Stimulated activated CD4-positive, alpha-beta T cell treated with anti-CD3 and anti-CD28 coated beads, Interleukin-1b, Interleukin-23, amount 100 ng/mL, for 48 hours (primary cell): ENCODE data around the gene UBE2G2.
A peak's percentile ranks its signal among the peaks of the same experiment; 100 is the strongest.

Source experiments
- DNase-seq: peaks from one replicate; pipeline ENCODE4 v3.0.0-alpha.2; 2020

The UBE2G2 gene

GRCh38 chr21:44801468-44802395 is at the start of gene UBE2G2:
Gene UBE2G2, minus strand, starts transcription at chr21:44801820. Its CDS starts 72 bp downstream, at chr21:44801748.
- peak; percentile 83 for DNase-seq

- no peak for DNase-seq
Observed at GRCh38 chr21:44850905-44851657, 49.5 kb upstream of the UBE2G2 start.

- DNase-seq = no peak
Observed at GRCh38 chr21:44850208-44850800, 48.7 kb upstream of the UBE2G2 start.

- DNase-seq = no peak
Observed at GRCh38 chr21:44849616-44850130, 48.1 kb upstream of the UBE2G2 start.

GRCh38 chr21:44848821-44849521 is 47.4 kb upstream of the UBE2G2 start:
- DNase-seq = no peak

GRCh38 chr21:44847261-44848056 is 45.8 kb upstream of the UBE2G2 start:
- no peak for DNase-seq

- peak; percentile 52 for DNase-seq
Observed at GRCh38 chr21:44846485-44847260, 45.1 kb upstream of the UBE2G2 start.

GRCh38 chr21:44846224-44846484 is 44.5 kb upstream of the UBE2G2 start:
- no peak for DNase-seq

- DNase-seq = peak; percentile 59
Observed at GRCh38 chr21:44845418-44846223, 44.0 kb upstream of the UBE2G2 start.

- DNase-seq = no peak
Observed at GRCh38 chr21:44844256-44844655, 42.6 kb upstream of the UBE2G2 start.

GRCh38 chr21:44842721-44843445 is 41.3 kb upstream of the UBE2G2 start:
- DNase-seq = no peak

- no peak for DNase-seq
Observed at GRCh38 chr21:44842087-44842486, 40.5 kb upstream of the UBE2G2 start.

GRCh38 chr21:44840771-44841170 is 39.2 kb upstream of the UBE2G2 start:
- DNase-seq = no peak

- no peak for DNase-seq
Observed at GRCh38 chr21:44838951-44839350, 37.3 kb upstream of the UBE2G2 start.

- no peak for DNase-seq
Observed at GRCh38 chr21:44838039-44838895, 36.6 kb upstream of the UBE2G2 start.

- DNase-seq = no peak
Observed at GRCh38 chr21:44837537-44837936, 35.9 kb upstream of the UBE2G2 start.

- DNase-seq = no peak
Observed at GRCh38 chr21:44836666-44837471, 35.2 kb upstream of the UBE2G2 start.

- DNase-seq = no peak
Observed at GRCh38 chr21:44836349-44836665, 34.7 kb upstream of the UBE2G2 start.
